PFSK-1 (cell line): ENCODE data around the gene TMEM178A.

ENCODE experiments used
- FOXP2 ChIP-seq: optimal IDR thresholded peaks from 2 replicates; pipeline ENCODE3; 2011; ENCODE audit warnings: borderline replicate concordance, control low read depth, inconsistent platforms; ENCODE audit not compliant: insufficient read depth; ENCODE audit errors: extremely low read length, extremely low read depth
- POLR2AphosphoS5 ChIP-seq: IDR thresholded peaks from 2 replicates; pipeline ENCODE4 v1.6.1; 2012; ENCODE audit warnings: low read depth, mild to moderate bottlenecking, control low read depth, low read length, moderate library complexity
- REST ChIP-seq, 2 experiments: IDR thresholded peaks; 2 replicates each; pipeline versions ENCODE4 v1.6.1 to v1.8.0; 2011 to 2012; ENCODE audit warnings: low read depth in 2 of 2, low read length in 2 of 2, control low read depth in 1 of 2, inconsistent platforms in 1 of 2, mild to moderate bottlenecking in 1 of 2, moderate library complexity in 1 of 2; ENCODE audit not compliant: insufficient read depth in 1 of 2
- SIN3A ChIP-seq: IDR thresholded peaks from 2 replicates; pipeline ENCODE4 v1.6.1; 2012; ENCODE audit warnings: mild to moderate bottlenecking, low read length, moderate library complexity, borderline replicate concordance; ENCODE audit not compliant: insufficient read depth
- TAF1 ChIP-seq: IDR thresholded peaks from 2 replicates; pipeline ENCODE4 v1.6.1; 2012; ENCODE audit warnings: low read length, control low read depth, borderline replicate concordance; ENCODE audit not compliant: insufficient read depth

Gene TMEM178A

GRCh38 chr2:39738936-39739335 lies 73.2 kb downstream of the TMEM178A start:
- TF ChIP-seq TAF1, result no peak
- no peak for TF ChIP-seq POLR2AphosphoS5
- TF ChIP-seq SIN3A, result no peak
- no peak for TF ChIP-seq FOXP2
- no peak for TF ChIP-seq REST (IDR thresholded peaks at IDR 0.05; ENCODE audit: insufficient read depth in 1 of 2, low read depth in 2 of 2, low read length in 2 of 2)

- TF ChIP-seq REST (IDR thresholded peaks at IDR 0.05; ENCODE audit: insufficient read depth in 1 of 2, low read depth in 2 of 2, low read length in 2 of 2) (no peak), SIN3A (no peak), TAF1 (no peak), POLR2AphosphoS5 (no peak), FOXP2 (no peak)
These were observed 73.7 kb downstream of the TMEM178A start for GRCh38 chr2:39739386-39739785.

GRCh38 chr2:39741871-39742270 lies 76.2 kb downstream of the TMEM178A start:
- TF ChIP-seq POLR2AphosphoS5, result no peak
- TF ChIP-seq REST (IDR thresholded peaks at IDR 0.05; ENCODE audit: insufficient read depth in 1 of 2, low read depth in 2 of 2, low read length in 2 of 2), result no peak
- TF ChIP-seq TAF1, result no peak
- no peak for TF ChIP-seq FOXP2
- TF ChIP-seq SIN3A, result no peak

DNA sequence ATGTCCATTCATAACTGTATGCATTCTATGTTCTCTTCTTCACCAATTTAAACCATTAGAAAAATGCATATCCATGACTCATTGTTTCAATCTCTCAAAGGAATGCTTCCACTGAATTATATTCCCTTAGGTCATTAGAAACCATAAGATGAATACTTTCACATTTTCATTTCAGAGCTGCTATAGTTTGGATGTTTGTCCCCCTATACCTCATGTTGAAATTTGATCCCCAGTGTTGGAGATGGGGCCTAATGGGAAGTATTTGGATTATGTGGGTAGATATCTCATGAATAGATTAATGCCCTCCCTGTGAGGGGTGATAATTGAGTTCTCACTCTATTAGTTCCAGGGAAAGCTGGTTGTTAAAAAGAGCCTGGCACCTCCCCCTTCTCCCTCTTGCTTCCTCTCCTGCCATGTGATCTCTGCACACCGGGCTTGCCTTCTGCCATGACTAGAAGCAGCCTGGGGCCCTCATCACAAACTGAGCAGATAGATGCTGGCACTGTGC lies 77.6 kb downstream of the TMEM178A start:
- no peak for TF ChIP-seq FOXP2
- no peak for TF ChIP-seq REST (IDR thresholded peaks at IDR 0.05; ENCODE audit: insufficient read depth in 1 of 2, low read depth in 2 of 2, low read length in 2 of 2)
- TF ChIP-seq POLR2AphosphoS5, result no peak
- no peak for TF ChIP-seq TAF1
- TF ChIP-seq SIN3A, result no peak

GRCh38 chr2:39755466-39755865 lies 89.7 kb downstream of the TMEM178A start:
- TF ChIP-seq POLR2AphosphoS5 (no peak), TAF1 (no peak), SIN3A (no peak), REST (IDR thresholded peaks at IDR 0.05; ENCODE audit: insufficient read depth in 1 of 2, low read depth in 2 of 2, low read length in 2 of 2) (no peak), FOXP2 (no peak)
